CD14-positive monocyte (primary cell): ENCODE results near the gene GPATCH3. TPM values are rescaled to one million over a fixed set of nuclear protein-coding genes. Genes with fewer than 3 reads are reported as not detected.

ENCODE experiments used
- DNase-seq, 3 donors: peaks; one replicate each; pipeline ENCODE4 v3.0.0-alpha.2; 2011 to 2022
- H2AFZ ChIP-seq: 2 replicates; pipeline ENCODE4 v1.6.0; 2012; ENCODE audit warnings: mild to moderate bottlenecking, low read depth, low read length, inconsistent platforms; ENCODE audit not compliant: insufficient read depth, poor library complexity, severe bottlenecking
- H3K27ac ChIP-seq, 2 donors: 1 replicate in 1 of 2; 2 replicates in 1 of 2; pipeline ENCODE4 v1.5.1; 2012 to 2013; ENCODE audit warnings: low read length in 2 of 2, control low read depth in 1 of 2, inconsistent platforms in 1 of 2, low read depth in 1 of 2, mild to moderate bottlenecking in 1 of 2
- H3K27me3 ChIP-seq, 2 donors: one replicate each; pipeline versions ENCODE4 v1.6.0 to v1.6.1; 2011 to 2013; ENCODE audit warnings: low read length in 2 of 2; ENCODE audit not compliant: control insufficient read depth in 2 of 2, insufficient read depth in 2 of 2
- H3K36me3 ChIP-seq, 2 donors: replicated peaks in 1 of 2; 1 replicate in 1 of 2; 2 replicates in 1 of 2; pipeline versions ENCODE4 v1.5.1 to v1.6.1; 2012 to 2013; ENCODE audit warnings: low read length in 2 of 2, control low read depth in 1 of 2, inconsistent platforms in 1 of 2, mild to moderate bottlenecking in 1 of 2; ENCODE audit not compliant: insufficient read depth in 2 of 2, control insufficient read depth in 1 of 2
- H3K4me1 ChIP-seq, 2 donors: 1 replicate in 1 of 2; 2 replicates in 1 of 2; pipeline versions ENCODE4 v1.5.1 to v1.6.1; 2012 to 2013; ENCODE audit warnings: low read length in 2 of 2, control low read depth in 1 of 2, inconsistent platforms in 1 of 2, mild to moderate bottlenecking in 1 of 2, moderate library complexity in 1 of 2; ENCODE audit not compliant: insufficient read depth in 2 of 2, control insufficient read depth in 1 of 2
- H3K4me2 ChIP-seq: replicated peaks from 2 replicates; pipeline ENCODE3; 2012; ENCODE audit warnings: low read length, moderate library complexity, mild to moderate bottlenecking; ENCODE audit not compliant: poor library complexity, severe bottlenecking; ENCODE audit errors: extremely low read depth
- H3K4me3 ChIP-seq, 3 experiments: fragments of 200-600 bp in 1 of 3; sonication (generic) in 1 of 3; replicated peaks in 1 of 3; 1 replicate in 2 of 3; 2 replicates in 1 of 3; pipeline ENCODE4 v1.5.1; 2011 to 2013; ENCODE audit warnings: low read length in 3 of 3, mild to moderate bottlenecking in 3 of 3, control low read depth in 2 of 3, low read depth in 2 of 3, inconsistent platforms in 1 of 3, moderate library complexity in 1 of 3
- H3K79me2 ChIP-seq: 2 replicates; pipeline ENCODE4 v1.6.0; 2012; ENCODE audit warnings: mild to moderate bottlenecking, control low read depth, inconsistent platforms, low read length, moderate library complexity; ENCODE audit not compliant: insufficient read depth
- H3K9ac ChIP-seq: 2 replicates; pipeline ENCODE4 v1.6.0; 2017; ENCODE audit warnings: low read length, mild to moderate bottlenecking; ENCODE audit not compliant: insufficient read depth, poor library complexity, severe bottlenecking
- H3K9me3 ChIP-seq, 2 donors: replicated peaks in 1 of 2; 1 replicate in 1 of 2; 2 replicates in 1 of 2; pipeline versions ENCODE4 v1.5.1 to v1.6.1; 2012 to 2013; ENCODE audit warnings: low read length in 2 of 2, control low read depth in 1 of 2; ENCODE audit not compliant: control insufficient read depth in 1 of 2, insufficient read depth in 1 of 2
- H4K20me1 ChIP-seq: 2 replicates; pipeline ENCODE4 v1.6.0; 2012; ENCODE audit warnings: mild to moderate bottlenecking, low read length, control low read depth, moderate library complexity; ENCODE audit not compliant: insufficient read depth
- H3K27ac Mint-ChIP-seq, 7 donors: one replicate each; pipeline ENCODE4 v1.8.0; 2020; ENCODE audit warnings: mild to moderate bottlenecking in 7 of 7, mixed read lengths in 7 of 7, moderate library complexity in 6 of 7, inconsistent platforms in 2 of 7
- H3K27me3 Mint-ChIP-seq, 3 donors: one replicate each; pipeline ENCODE4 v1.8.0; 2021 to 2022; ENCODE audit warnings: low read depth in 3 of 3, mild to moderate bottlenecking in 3 of 3, mixed read lengths in 3 of 3, moderate library complexity in 3 of 3, inconsistent platforms in 1 of 3
- H3K36me3 Mint-ChIP-seq, 2 donors: one replicate each; pipeline ENCODE4 v1.8.0; 2020; ENCODE audit warnings: mixed read lengths in 2 of 2, inconsistent platforms in 1 of 2, mild to moderate bottlenecking in 1 of 2
- H3K4me1 Mint-ChIP-seq: one replicate; pipeline ENCODE4 v1.8.0; 2020; ENCODE audit warnings: mild to moderate bottlenecking, mixed read lengths
- H3K4me3 Mint-ChIP-seq, 2 donors: one replicate each; pipeline ENCODE4 v1.8.0; 2020; ENCODE audit warnings: mild to moderate bottlenecking in 2 of 2, mixed read lengths in 2 of 2, moderate library complexity in 1 of 2
- H3K9me3 Mint-ChIP-seq, 7 donors: one replicate each; pipeline ENCODE4 v1.8.0; 2020 to 2022; ENCODE audit warnings: mixed read lengths in 7 of 7, mild to moderate bottlenecking in 6 of 7, moderate library complexity in 6 of 7, inconsistent platforms in 2 of 7
- CTCF ChIP-seq: fragments of 200-600 bp; IDR thresholded peaks from one replicate; pipeline ENCODE4 v1.8.0; 2022; ENCODE audit warnings: antibody characterized with exemption, mild to moderate bottlenecking
- WGBS: methylation state at CpG from one replicate; pipeline ENCODE4 v1.1.5; 2013; ENCODE audit warnings: missing lambda C conversion rate; ENCODE audit not compliant: insufficient coverage; 5-methylcytosine and 5-hydroxymethylcytosine counted together
- intact Hi-C, 2 donors: fragments of 100-400 bp; cut with micrococcal nuclease; formaldehyde crosslinking; loops; one replicate each; pipeline versions ENCODE4 v1.15.0 to v1.15.1; 2023
- polyA plus RNA-seq, 3 donors: library from polyadenylated mRNA; depleted of rRNA in 1 of 3; unstranded in 2 of 3; stranded (reverse) in 1 of 3; fragments of 300-500 nt in 2 of 3; fragments of >200 nt in 1 of 3; fragmentation: Illumina TruSeq in 2 of 3; gene quantifications; 1 replicate in 2 of 3; 2 replicates in 1 of 3; pipeline ENCODE4 v1.2.3, GENCODE V29; 2012 to 2021

GPATCH3 gene
- polyA plus RNA-seq, 3 donors = 8.2 to 11.8 (median 10.7) TPM

- Mint-ChIP-seq H3K27ac (peak overlapping the region in 1 of 7 donors; percentile 13), H3K36me3 (peaks cover 76 to 95% of the 10 kb centered on the region in 2 donors), H3K4me1 (no peaks in the 10 kb centered on the region), H3K9me3 (no peaks in the 10 kb centered on the region), H3K4me3 (no peak overlapping the region), H3K27me3 (no peaks in the 10 kb centered on the region)
- intact Hi-C loops = loop anchor here (1.0 to 2.0 kb wide), 2 partner anchors 26 kb away; no protein-coding TSS in a partner anchor
- DNase-seq = no peak
- H3K4me2 ChIP-seq = no peak overlapping the region
- WGBS = 93% methylated on average over 3 of the region's 9 CpGs
- no peak overlapping the region for H2AFZ ChIP-seq
- no peak for TF ChIP-seq CTCF
- H3K4me3 ChIP-seq = no peak overlapping the region
- H3K79me2 ChIP-seq = no peaks in the 10 kb centered on the region
- H3K36me3 ChIP-seq = peaks cover 79 to 100% of the 10 kb centered on the region in 2 donors
- no peaks in the 10 kb centered on the region for H3K4me1 ChIP-seq
- no peaks in the 10 kb centered on the region for H3K9me3 ChIP-seq
- H4K20me1 ChIP-seq = peaks cover 23% of the 10 kb centered on the region
- H3K27me3 ChIP-seq = no peaks in the 10 kb centered on the region
- H3K9ac ChIP-seq = no peak overlapping the region
- no peak overlapping the region for H3K27ac ChIP-seq
Observed at GRCh38 chr1:26852701-26853100, 47.6 kb downstream of the GPATCH3 start.

DNA sequence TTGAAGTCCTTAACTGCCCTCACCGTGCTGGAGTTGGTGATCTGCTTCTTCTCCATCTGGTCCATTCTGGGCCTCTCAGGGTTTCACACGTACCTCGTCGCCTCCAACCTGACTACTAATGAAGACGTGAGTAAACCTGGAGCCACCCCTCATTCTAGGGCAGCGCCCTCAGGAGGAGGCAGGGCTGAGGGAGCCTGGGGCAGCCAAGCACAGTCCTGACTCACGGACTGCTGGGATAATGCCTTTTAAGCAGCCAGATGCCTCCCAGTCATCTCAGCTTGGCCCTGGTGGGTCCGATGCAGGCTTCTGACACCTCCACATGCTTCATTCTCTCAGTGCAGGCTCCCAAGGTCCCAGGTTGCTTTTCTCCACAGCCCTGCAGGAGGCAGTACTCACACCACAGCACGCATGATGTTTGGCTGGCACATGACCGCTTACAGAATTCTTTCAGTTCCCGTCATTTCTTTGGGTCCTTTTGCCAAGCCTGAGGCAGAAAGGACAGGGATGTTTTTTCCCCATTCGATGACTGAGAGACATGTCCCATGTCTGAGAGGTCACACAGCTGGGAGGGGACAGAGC, 49.1 kb downstream of the GPATCH3 start:
- Mint-ChIP-seq H3K4me3 (no peak overlapping the region), H3K4me1 (no peaks in the 10 kb centered on the region), H3K27me3 (peaks cover 0 to 2% (median 0%) of the 10 kb centered on the region in 3 donors), H3K9me3 (no peaks in the 10 kb centered on the region), H3K27ac (no peak overlapping the region), H3K36me3 (peaks cover 83 to 99% of the 10 kb centered on the region in 2 donors)
- no peak for TF ChIP-seq CTCF
- intact Hi-C loops = no loop called here
- no peak overlapping the region for H3K4me3 ChIP-seq
- no peak overlapping the region for H2AFZ ChIP-seq
- WGBS = 95% methylated on average over 11 of the region's 12 CpGs
- no peak overlapping the region for H3K9ac ChIP-seq
- H3K9me3 ChIP-seq = no peaks in the 10 kb centered on the region
- no peaks in the 10 kb centered on the region for H3K27me3 ChIP-seq
- no peaks in the 10 kb centered on the region for H3K79me2 ChIP-seq
- no peak overlapping the region for H3K4me2 ChIP-seq
- H3K36me3 ChIP-seq = peaks cover 86 to 98% of the 10 kb centered on the region in 2 donors
- H3K4me1 ChIP-seq = no peaks in the 10 kb centered on the region
- DNase-seq = peak in 1 of 3 donors; percentile 1
- no peak overlapping the region for H3K27ac ChIP-seq
- peaks cover 23% of the 10 kb centered on the region for H4K20me1 ChIP-seq
